SK-N-SH treated with all-trans-retinoic acid at 6 μM for 48 hours (cell line): Measurements from ENCODE around the gene SOX6.

Experiments used
- ATAC-seq: fragments of 200-7000 bp; cut with Tn5 transposase; 3 replicates; pipeline ENCODE4 v1.9.1; 2020; ENCODE audit warnings: mild to moderate bottlenecking, moderate library complexity
- ARNTL ChIP-seq: fragments of 450-650 bp; formaldehyde crosslinking; IDR thresholded peaks from 2 replicates; pipeline ENCODE4 v1.5.0; 2020; ENCODE audit warnings: low read depth, mild to moderate bottlenecking, moderate library complexity, borderline replicate concordance
- ESRRG ChIP-seq: fragments of 250-450 bp; sonication (Bioruptor Pico); IDR thresholded peaks from 2 replicates; pipeline ENCODE4 v1.6.1; 2021; ENCODE audit warnings: mild to moderate bottlenecking
- GLIS3 ChIP-seq: fragments of 250-450 bp; sonication (Bioruptor Pico); IDR thresholded peaks from 2 replicates; pipeline ENCODE4 v1.5.0; 2020; ENCODE audit warnings: mild to moderate bottlenecking, moderate library complexity
- OSR1 ChIP-seq: fragments of 250-450 bp; sonication (Bioruptor Pico); IDR thresholded peaks from 2 replicates; pipeline ENCODE4 v1.8.0; 2022; ENCODE audit warnings: moderate library complexity, mild to moderate bottlenecking, inconsistent platforms
- PPARA ChIP-seq: fragments of 250-450 bp; sonication (Bioruptor Pico); IDR thresholded peaks from 2 replicates; pipeline ENCODE4 v1.5.0; 2020; ENCODE audit warnings: mild to moderate bottlenecking, borderline replicate concordance
- RARB ChIP-seq: fragments of 250-450 bp; sonication (Bioruptor Pico); IDR thresholded peaks from 2 replicates; pipeline ENCODE4 v1.8.0; 2021; ENCODE audit warnings: mild to moderate bottlenecking, moderate library complexity
- SNAI2 ChIP-seq: fragments of 250-450 bp; sonication (Bioruptor Pico); IDR thresholded peaks from 2 replicates; pipeline ENCODE4 v1.5.0; 2020; ENCODE audit warnings: mild to moderate bottlenecking, moderate library complexity
- TCF4 ChIP-seq: fragments of 250-450 bp; sonication (Bioruptor Pico); IDR thresholded peaks from 2 replicates; pipeline ENCODE4 v1.8.0; 2021; ENCODE audit warnings: mild to moderate bottlenecking, moderate library complexity, borderline replicate concordance
- TOX ChIP-seq: fragments of 250-450 bp; sonication (Bioruptor Pico); IDR thresholded peaks from 2 replicates; pipeline ENCODE4 v1.8.0; 2021; ENCODE audit warnings: mild to moderate bottlenecking, moderate library complexity, borderline replicate concordance
- ZC3H10 ChIP-seq: fragments of 250-450 bp; sonication (Bioruptor Pico); IDR thresholded peaks from 2 replicates; pipeline ENCODE4 v1.5.1; 2021; ENCODE audit warnings: mild to moderate bottlenecking, moderate library complexity
- ZFP3 ChIP-seq: fragments of 250-450 bp; sonication (Bioruptor Pico); IDR thresholded peaks from 2 replicates; pipeline ENCODE4 v1.5.0; 2020; ENCODE audit warnings: mild to moderate bottlenecking, moderate library complexity
- ZFP30 ChIP-seq: fragments of 450-650 bp; formaldehyde crosslinking; IDR thresholded peaks from 2 replicates; pipeline ENCODE4 v1.5.0; 2022; ENCODE audit warnings: mild to moderate bottlenecking, moderate library complexity
- ZNF565 ChIP-seq: fragments of 450-650 bp; formaldehyde crosslinking; conservative IDR thresholded peaks from 2 replicates; pipeline ENCODE4 v1.5.0; 2020; ENCODE audit warnings: low read depth, mild to moderate bottlenecking, moderate library complexity
- ZNF70 ChIP-seq: fragments of 450-650 bp; formaldehyde crosslinking; IDR thresholded peaks from 2 replicates; pipeline ENCODE4 v1.5.0; 2020; ENCODE audit warnings: mild to moderate bottlenecking, moderate library complexity
- TF ChIP-seq, protein P1 (sequence below): fragments of 250-450 bp; sonication (Bioruptor Pico); IDR thresholded peaks from 2 replicates; pipeline ENCODE4 v1.8.0; 2021; ENCODE audit warnings: low read depth, mild to moderate bottlenecking, moderate library complexity, borderline replicate concordance
- TF ChIP-seq, protein P2 (sequence below): fragments of 250-450 bp; sonication (Bioruptor Pico); IDR thresholded peaks from 2 replicates; pipeline ENCODE4 v1.5.1; 2021; ENCODE audit warnings: mild to moderate bottlenecking, moderate library complexity
- TF ChIP-seq, protein P3 (sequence below): fragments of 250-450 bp; sonication (Bioruptor Pico); IDR thresholded peaks from 2 replicates; pipeline ENCODE4 v1.5.1; 2020; ENCODE audit warnings: low read depth, mild to moderate bottlenecking, moderate library complexity
- TF ChIP-seq, protein P4 (sequence below): fragments of 250-450 bp; sonication (Bioruptor Pico); IDR thresholded peaks from 2 replicates; pipeline ENCODE4 v1.5.0; 2020; ENCODE audit warnings: mild to moderate bottlenecking, moderate library complexity

Gene SOX6

DNA sequence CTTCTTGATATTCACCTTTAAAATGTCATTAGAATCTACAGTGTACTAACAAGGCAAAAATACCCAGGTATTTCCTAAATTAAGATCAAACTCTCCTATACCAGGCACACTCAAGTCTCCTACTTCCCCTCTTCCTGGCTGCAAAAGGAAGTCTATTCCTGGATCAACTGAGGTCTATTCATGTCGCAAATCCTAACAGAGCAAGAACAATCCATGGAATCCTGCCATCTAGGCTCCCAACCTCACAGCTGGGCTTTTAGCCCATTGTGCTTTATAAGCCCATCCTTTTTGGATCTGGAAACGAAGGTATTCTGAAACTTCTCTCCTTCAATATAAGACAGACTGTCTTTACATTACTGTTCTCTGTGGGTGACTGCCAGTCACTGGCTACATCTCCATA, 161.8 kb downstream of the SOX6 start:
- TF ChIP-seq TOX (CRISPR knock-in tag) (no peak), ZFP3 (CRISPR knock-in tag) (no peak), ZC3H10 (CRISPR knock-in tag) (no peak), ZNF70 (CRISPR knock-in tag) (no peak), ESRRG (CRISPR knock-in tag) (no peak), TCF4 (CRISPR knock-in tag) (no peak), PPARA (CRISPR knock-in tag) (no peak), ARNTL (CRISPR knock-in tag) (no peak), RARB (CRISPR knock-in tag) (no peak), ZNF565 (no peak), SNAI2 (no peak)
- TF ChIP-seq, protein P1, sequence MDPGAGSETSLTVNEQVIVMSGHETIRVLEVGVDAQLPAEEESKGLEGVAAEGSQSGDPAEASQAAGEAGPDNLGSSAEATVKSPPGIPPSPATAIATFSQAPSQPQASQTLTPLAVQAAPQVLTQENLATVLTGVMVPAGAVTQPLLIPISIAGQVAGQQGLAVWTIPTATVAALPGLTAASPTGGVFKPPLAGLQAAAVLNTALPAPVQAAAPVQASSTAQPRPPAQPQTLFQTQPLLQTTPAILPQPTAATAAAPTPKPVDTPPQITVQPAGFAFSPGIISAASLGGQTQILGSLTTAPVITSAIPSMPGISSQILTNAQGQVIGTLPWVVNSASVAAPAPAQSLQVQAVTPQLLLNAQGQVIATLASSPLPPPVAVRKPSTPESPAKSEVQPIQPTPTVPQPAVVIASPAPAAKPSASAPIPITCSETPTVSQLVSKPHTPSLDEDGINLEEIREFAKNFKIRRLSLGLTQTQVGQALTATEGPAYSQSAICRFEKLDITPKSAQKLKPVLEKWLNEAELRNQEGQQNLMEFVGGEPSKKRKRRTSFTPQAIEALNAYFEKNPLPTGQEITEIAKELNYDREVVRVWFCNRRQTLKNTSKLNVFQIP (CRISPR knock-in tag) = no peak
- TF ChIP-seq, protein P2, sequence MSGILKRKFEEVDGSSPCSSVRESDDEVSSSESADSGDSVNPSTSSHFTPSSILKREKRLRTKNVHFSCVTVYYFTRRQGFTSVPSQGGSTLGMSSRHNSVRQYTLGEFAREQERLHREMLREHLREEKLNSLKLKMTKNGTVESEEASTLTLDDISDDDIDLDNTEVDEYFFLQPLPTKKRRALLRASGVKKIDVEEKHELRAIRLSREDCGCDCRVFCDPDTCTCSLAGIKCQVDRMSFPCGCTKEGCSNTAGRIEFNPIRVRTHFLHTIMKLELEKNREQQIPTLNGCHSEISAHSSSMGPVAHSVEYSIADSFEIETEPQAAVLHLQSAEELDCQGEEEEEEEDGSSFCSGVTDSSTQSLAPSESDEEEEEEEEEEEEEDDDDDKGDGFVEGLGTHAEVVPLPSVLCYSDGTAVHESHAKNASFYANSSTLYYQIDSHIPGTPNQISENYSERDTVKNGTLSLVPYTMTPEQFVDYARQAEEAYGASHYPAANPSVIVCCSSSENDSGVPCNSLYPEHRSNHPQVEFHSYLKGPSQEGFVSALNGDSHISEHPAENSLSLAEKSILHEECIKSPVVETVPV (CRISPR knock-in tag) = no peak
- TF ChIP-seq, protein P3, sequence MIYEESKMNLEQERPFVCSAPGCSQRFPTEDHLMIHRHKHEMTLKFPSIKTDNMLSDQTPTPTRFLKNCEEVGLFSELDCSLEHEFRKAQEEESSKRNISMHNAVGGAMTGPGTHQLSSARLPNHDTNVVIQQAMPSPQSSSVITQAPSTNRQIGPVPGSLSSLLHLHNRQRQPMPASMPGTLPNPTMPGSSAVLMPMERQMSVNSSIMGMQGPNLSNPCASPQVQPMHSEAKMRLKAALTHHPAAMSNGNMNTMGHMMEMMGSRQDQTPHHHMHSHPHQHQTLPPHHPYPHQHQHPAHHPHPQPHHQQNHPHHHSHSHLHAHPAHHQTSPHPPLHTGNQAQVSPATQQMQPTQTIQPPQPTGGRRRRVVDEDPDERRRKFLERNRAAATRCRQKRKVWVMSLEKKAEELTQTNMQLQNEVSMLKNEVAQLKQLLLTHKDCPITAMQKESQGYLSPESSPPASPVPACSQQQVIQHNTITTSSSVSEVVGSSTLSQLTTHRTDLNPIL (CRISPR knock-in tag) = no peak
- TF ChIP-seq, protein P4, sequence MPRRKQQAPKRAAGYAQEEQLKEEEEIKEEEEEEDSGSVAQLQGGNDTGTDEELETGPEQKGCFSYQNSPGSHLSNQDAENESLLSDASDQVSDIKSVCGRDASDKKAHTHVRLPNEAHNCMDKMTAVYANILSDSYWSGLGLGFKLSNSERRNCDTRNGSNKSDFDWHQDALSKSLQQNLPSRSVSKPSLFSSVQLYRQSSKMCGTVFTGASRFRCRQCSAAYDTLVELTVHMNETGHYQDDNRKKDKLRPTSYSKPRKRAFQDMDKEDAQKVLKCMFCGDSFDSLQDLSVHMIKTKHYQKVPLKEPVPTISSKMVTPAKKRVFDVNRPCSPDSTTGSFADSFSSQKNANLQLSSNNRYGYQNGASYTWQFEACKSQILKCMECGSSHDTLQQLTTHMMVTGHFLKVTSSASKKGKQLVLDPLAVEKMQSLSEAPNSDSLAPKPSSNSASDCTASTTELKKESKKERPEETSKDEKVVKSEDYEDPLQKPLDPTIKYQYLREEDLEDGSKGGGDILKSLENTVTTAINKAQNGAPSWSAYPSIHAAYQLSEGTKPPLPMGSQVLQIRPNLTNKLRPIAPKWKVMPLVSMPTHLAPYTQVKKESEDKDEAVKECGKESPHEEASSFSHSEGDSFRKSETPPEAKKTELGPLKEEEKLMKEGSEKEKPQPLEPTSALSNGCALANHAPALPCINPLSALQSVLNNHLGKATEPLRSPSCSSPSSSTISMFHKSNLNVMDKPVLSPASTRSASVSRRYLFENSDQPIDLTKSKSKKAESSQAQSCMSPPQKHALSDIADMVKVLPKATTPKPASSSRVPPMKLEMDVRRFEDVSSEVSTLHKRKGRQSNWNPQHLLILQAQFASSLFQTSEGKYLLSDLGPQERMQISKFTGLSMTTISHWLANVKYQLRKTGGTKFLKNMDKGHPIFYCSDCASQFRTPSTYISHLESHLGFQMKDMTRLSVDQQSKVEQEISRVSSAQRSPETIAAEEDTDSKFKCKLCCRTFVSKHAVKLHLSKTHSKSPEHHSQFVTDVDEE (CRISPR knock-in tag) = no peak
- TF ChIP-seq, all 23 proteins: peak for 0
- ATAC-seq = no peak

DNA sequence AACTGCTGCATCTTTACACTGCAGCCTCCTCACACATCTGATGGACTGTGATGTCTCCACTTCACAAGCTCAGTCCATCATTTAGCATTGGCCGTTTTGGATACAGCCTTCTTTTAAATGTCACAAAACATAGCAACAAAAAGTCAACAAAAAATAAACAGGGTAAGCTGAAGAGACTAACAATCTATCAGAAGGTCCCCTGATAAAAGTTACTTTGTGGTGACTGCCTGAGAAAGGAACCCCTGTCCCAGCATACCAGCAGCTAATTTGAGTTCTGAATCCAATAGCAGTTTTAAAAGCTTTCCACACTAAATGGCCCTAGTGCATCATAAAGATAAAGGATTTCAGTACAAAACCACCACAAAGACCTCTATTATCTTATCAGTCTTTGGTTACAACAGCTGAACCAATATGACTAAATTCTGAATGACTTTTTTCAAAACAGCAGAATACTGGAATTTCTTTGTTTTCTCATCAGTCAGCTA, 162.4 kb downstream of the SOX6 start:
- TF ChIP-seq ARNTL (CRISPR knock-in tag) (no peak), ZNF70 (CRISPR knock-in tag) (no peak), ZFP30 (CRISPR knock-in tag) (no peak), TOX (CRISPR knock-in tag) (no peak), ZFP3 (CRISPR knock-in tag) (no peak), PPARA (CRISPR knock-in tag) (no peak), OSR1 (CRISPR knock-in tag) (no peak), ZC3H10 (CRISPR knock-in tag) (no peak), GLIS3 (no peak)
- TF ChIP-seq, protein P3 (CRISPR knock-in tag) = no peak
- TF ChIP-seq, protein P4 (CRISPR knock-in tag) = no peak
- TF ChIP-seq, protein P2 (CRISPR knock-in tag) = no peak
- TF ChIP-seq, all 23 proteins: peak for 0
- no peak for ATAC-seq
